Gastroesophageal sphincter (tissue), 3 donors: ENCODE results near the gene RFXAP.

Source experiments
- POLR2A ChIP-seq, 2 donors: fragments of 450-650 bp; IDR thresholded peaks; one replicate each; pipeline ENCODE4 v1.6.1; 2017; ENCODE audit warnings: antibody characterized with exemption in 2 of 2, mild to moderate bottlenecking in 2 of 2, moderate library complexity in 1 of 2
- POLR2AphosphoS5 ChIP-seq: sonication (generic); formaldehyde crosslinking; IDR thresholded peaks from one replicate; pipeline ENCODE4 v1.6.1; 2017; ENCODE audit warnings: antibody characterized with exemption
- TF ChIP-seq, protein P1 (sequence below), 4 experiments: fragments of 200-600 bp in 2 of 4; fragments of 450-650 bp in 2 of 4; sonication (generic) in 1 of 4; IDR thresholded peaks; one replicate each; pipeline ENCODE4 v1.5.1; 2017 to 2019; ENCODE audit warnings: antibody characterized with exemption in 4 of 4, mild to moderate bottlenecking in 2 of 4, moderate library complexity in 2 of 4

- TF ChIP-seq POLR2A (IDR thresholded peaks at IDR 0.05) (no peak), POLR2AphosphoS5 (no peak)
- TF ChIP-seq, protein P1, sequence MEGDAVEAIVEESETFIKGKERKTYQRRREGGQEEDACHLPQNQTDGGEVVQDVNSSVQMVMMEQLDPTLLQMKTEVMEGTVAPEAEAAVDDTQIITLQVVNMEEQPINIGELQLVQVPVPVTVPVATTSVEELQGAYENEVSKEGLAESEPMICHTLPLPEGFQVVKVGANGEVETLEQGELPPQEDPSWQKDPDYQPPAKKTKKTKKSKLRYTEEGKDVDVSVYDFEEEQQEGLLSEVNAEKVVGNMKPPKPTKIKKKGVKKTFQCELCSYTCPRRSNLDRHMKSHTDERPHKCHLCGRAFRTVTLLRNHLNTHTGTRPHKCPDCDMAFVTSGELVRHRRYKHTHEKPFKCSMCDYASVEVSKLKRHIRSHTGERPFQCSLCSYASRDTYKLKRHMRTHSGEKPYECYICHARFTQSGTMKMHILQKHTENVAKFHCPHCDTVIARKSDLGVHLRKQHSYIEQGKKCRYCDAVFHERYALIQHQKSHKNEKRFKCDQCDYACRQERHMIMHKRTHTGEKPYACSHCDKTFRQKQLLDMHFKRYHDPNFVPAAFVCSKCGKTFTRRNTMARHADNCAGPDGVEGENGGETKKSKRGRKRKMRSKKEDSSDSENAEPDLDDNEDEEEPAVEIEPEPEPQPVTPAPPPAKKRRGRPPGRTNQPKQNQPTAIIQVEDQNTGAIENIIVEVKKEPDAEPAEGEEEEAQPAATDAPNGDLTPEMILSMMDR (IDR thresholded peaks at IDR 0.05) = no peak
Measured at GRCh38 chr13:36839981-36840380, 21.0 kb downstream of the RFXAP start.
